Measurements from ENCODE around the gene AHCYL2. TPM values are rescaled to one million over a fixed set of nuclear protein-coding genes. Genes with fewer than 3 reads are reported as not detected.

The AHCYL2 gene
- total RNA-seq, 2 experiments from 2014 or later, result 5.0 to 8.7 TPM

DNA sequence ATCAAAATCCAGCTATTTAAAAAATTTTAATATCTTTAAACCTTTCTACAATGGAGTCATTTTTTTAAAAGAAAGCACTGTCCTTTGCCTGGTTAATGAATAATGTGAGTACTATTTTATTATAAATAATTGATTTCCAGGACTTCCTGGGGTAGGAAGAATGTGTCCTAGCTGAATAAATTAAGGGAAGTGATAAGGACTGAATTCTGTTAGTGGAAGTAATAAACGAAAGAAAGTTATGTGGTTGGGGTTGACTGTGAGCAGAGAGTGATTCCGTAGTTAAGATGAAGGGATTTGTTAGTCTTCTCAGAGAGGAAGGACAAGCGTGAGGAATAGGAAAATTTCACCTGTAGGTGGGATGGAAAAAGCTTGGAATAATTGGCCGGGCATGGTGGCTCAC is 59.1 kb downstream of the AHCYL2 start:
- intact Hi-C loops (cut with micrococcal nuclease; ENCODE audit: unreplicated experiment), result no loop called here
- Histone ChIP-seq H3K9me3 (ENCODE audit: low read length) (no peaks in the 10 kb centered on the region), H3K36me3 (ENCODE audit: insufficient read depth, low read length) (no peaks in the 10 kb centered on the region), H4K20me1 (ENCODE audit: insufficient read depth, low read length) (no peaks in the 10 kb centered on the region), H3K4me3 (ENCODE audit: low read depth, low read length, poor library complexity, severe bottlenecking) (no peak overlapping the region), H2AFZ (ENCODE audit: low read length) (no peak overlapping the region), H3K4me2 (ENCODE audit: low read length) (no peak overlapping the region), H3K27ac (ENCODE audit: low read depth, low read length, poor library complexity, severe bottlenecking) (no peak overlapping the region), H3K79me2 (ENCODE audit: insufficient read depth, low read depth, low read length) (no peaks in the 10 kb centered on the region), H3K4me1 (ENCODE audit: insufficient read depth, low read length, poor library complexity, severe bottlenecking) (no peaks in the 10 kb centered on the region), H3K9me2 (ENCODE audit: insufficient read depth, low read length) (no peaks in the 10 kb centered on the region)
- no TSS peak for BruUV-seq (replicated peaks)
- ChIA-PET POLR2A (interaction anchor here (0.5 to 0.7 kb wide), 6 partner anchors 25 to 1801 kb away, joined by 3 to 5 read pairs (median 3); no protein-coding TSS in a partner anchor), CTCF (ENCODE audit: unreplicated experiment) (no interaction called here)
- DNase-seq (ENCODE audit: low spot score), result no peak
- no peak for TF ChIP-seq EZH2phosphoT487 (IDR thresholded peaks at IDR 0.05; ENCODE audit: borderline replicate concordance, low read depth, low read length)
- TF ChIP-seq, protein P1, sequence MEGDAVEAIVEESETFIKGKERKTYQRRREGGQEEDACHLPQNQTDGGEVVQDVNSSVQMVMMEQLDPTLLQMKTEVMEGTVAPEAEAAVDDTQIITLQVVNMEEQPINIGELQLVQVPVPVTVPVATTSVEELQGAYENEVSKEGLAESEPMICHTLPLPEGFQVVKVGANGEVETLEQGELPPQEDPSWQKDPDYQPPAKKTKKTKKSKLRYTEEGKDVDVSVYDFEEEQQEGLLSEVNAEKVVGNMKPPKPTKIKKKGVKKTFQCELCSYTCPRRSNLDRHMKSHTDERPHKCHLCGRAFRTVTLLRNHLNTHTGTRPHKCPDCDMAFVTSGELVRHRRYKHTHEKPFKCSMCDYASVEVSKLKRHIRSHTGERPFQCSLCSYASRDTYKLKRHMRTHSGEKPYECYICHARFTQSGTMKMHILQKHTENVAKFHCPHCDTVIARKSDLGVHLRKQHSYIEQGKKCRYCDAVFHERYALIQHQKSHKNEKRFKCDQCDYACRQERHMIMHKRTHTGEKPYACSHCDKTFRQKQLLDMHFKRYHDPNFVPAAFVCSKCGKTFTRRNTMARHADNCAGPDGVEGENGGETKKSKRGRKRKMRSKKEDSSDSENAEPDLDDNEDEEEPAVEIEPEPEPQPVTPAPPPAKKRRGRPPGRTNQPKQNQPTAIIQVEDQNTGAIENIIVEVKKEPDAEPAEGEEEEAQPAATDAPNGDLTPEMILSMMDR (conservative IDR thresholded peaks at IDR 0.05; ENCODE audit: low read length), result no peak

DNA sequence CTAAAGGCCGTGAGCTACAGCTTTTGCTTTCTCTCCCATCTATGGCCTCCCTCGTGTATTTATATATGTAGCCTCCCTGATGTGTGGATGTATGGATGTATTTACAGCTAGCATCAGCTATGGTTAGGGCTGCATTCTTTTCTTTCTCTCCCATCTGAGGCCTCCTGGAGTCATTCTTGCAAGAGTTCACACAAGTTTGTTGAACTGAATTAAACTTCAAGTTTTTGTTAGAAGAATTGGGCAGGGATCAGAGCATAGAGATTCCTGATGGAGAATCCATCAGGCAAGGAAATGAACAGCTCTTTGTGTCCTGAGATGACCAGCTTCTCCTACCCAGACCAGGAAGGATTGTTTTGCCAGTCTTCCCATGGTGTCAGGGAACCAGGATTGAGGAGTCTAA is 60.3 kb downstream of the AHCYL2 start:
- no TSS peak for BruUV-seq (replicated peaks)
- Histone ChIP-seq H4K20me1 (ENCODE audit: insufficient read depth, low read length) (no peaks in the 10 kb centered on the region), H3K79me2 (ENCODE audit: insufficient read depth, low read depth, low read length) (no peaks in the 10 kb centered on the region), H3K4me3 (ENCODE audit: low read depth, low read length, poor library complexity, severe bottlenecking) (no peak overlapping the region), H3K9me3 (ENCODE audit: low read length) (no peaks in the 10 kb centered on the region), H2AFZ (ENCODE audit: low read length) (no peak overlapping the region), H3K9me2 (ENCODE audit: insufficient read depth, low read length) (no peaks in the 10 kb centered on the region), H3K4me2 (ENCODE audit: low read length) (no peak overlapping the region), H3K4me1 (ENCODE audit: insufficient read depth, low read length, poor library complexity, severe bottlenecking) (no peaks in the 10 kb centered on the region), H3K36me3 (ENCODE audit: insufficient read depth, low read length) (no peaks in the 10 kb centered on the region), H3K27ac (ENCODE audit: low read depth, low read length, poor library complexity, severe bottlenecking) (no peak overlapping the region)
- ChIA-PET CTCF (ENCODE audit: unreplicated experiment) (no interaction called here), POLR2A (interaction anchor here (0.6 to 1.0 kb wide), 8 partner anchors 26 to 1466 kb away, joined by 3 to 8 read pairs (median 4); no protein-coding TSS in a partner anchor)
- no peak for DNase-seq (ENCODE audit: low spot score)
- intact Hi-C loops (cut with micrococcal nuclease; ENCODE audit: unreplicated experiment), result no loop called here
- TF ChIP-seq EZH2phosphoT487 (IDR thresholded peaks at IDR 0.05; ENCODE audit: borderline replicate concordance, low read depth, low read length), result no peak
- TF ChIP-seq, protein P1 (conservative IDR thresholded peaks at IDR 0.05; ENCODE audit: low read length), result no peak

DNA sequence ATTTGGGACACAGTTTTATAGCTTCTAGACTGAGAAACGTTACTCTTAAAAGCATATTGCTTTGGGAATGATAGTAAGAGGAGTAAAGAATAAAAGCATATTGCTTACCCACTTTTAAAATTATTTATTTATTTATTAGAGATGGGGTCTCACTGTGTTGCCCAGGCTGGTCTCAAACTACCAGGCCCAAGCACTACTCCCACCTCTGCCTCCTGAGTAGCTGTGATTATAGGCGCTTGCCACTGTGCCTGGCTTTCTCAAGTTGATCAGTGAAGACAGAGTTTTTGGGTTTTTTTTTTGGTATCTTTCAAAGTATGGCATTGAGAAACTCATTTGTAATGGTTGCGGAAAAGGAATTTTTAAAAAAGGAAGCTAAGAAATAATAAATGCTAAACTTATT is 68.0 kb downstream of the AHCYL2 start:
- H2AFZ ChIP-seq (ENCODE audit: low read length), result no peak overlapping the region
- ChIA-PET CTCF (ENCODE audit: unreplicated experiment) (no interaction called here), POLR2A (interaction anchor here (0.6 to 0.7 kb wide), 2 partner anchors 165 to 203 kb away, joined by 3 read pairs; no protein-coding TSS in a partner anchor)
- no peaks in the 10 kb centered on the region for H3K9me2 ChIP-seq (ENCODE audit: insufficient read depth, low read length)
- H3K9me3 ChIP-seq (ENCODE audit: low read length), result no peaks in the 10 kb centered on the region
- intact Hi-C loops (cut with micrococcal nuclease; ENCODE audit: unreplicated experiment), result no loop called here
- no peaks in the 10 kb centered on the region for H3K36me3 ChIP-seq (ENCODE audit: insufficient read depth, low read length)
- DNase-seq (ENCODE audit: low spot score), result no peak
- no peaks in the 10 kb centered on the region for H4K20me1 ChIP-seq (ENCODE audit: insufficient read depth, low read length)
- BruUV-seq (replicated peaks), result no TSS peak
- H3K4me2 ChIP-seq (ENCODE audit: low read length), result no peak overlapping the region
- no peak overlapping the region for H3K27ac ChIP-seq (ENCODE audit: low read depth, low read length, poor library complexity, severe bottlenecking)
- no peaks in the 10 kb centered on the region for H3K79me2 ChIP-seq (ENCODE audit: insufficient read depth, low read depth, low read length)
- no peak overlapping the region for H3K4me3 ChIP-seq (ENCODE audit: low read depth, low read length, poor library complexity, severe bottlenecking)
- TF ChIP-seq EZH2phosphoT487 (IDR thresholded peaks at IDR 0.05; ENCODE audit: borderline replicate concordance, low read depth, low read length), result no peak
- TF ChIP-seq, protein P1 (conservative IDR thresholded peaks at IDR 0.05; ENCODE audit: low read length), result no peak
- H3K4me1 ChIP-seq (ENCODE audit: insufficient read depth, low read length, poor library complexity, severe bottlenecking), result no peaks in the 10 kb centered on the region

Measured in OCI-LY7 (cell line).